H1 (cell line): Measurements from ENCODE around the gene RNF135. TPM values are rescaled to one million over a fixed set of nuclear protein-coding genes. Genes with fewer than 3 reads are reported as not detected.
"Not testable (repeated sequence)": the region's sequence is repeated elsewhere in the genome, so short reads cannot be mapped to it uniquely, and the experiment has no call there.

Experiments used
- CTCF ChIA-PET: fragments of 300-600 bp; sonication (Branson Sonifier 250); formaldehyde crosslinking; loops from one replicate; lab custom pipeline; 2021; ENCODE audit not compliant: partially characterized antibody; lab: Charles Lee
- POLR2A ChIA-PET: fragments of 300-600 bp; sonication (Branson Sonifier 250); formaldehyde crosslinking; loops from one replicate; lab custom pipeline; 2021; ENCODE audit warnings: inconsistent platforms; ENCODE audit not compliant: partially characterized antibody; lab: Charles Lee
- DNase-seq, 2 experiments: peaks; one replicate each; pipeline versions ENCODE4 v3.0.0 to v3.0.0-alpha.2; 2010 to 2022; ENCODE audit warnings: low spot score in 2 of 2, low read depth in 1 of 2, mixed read lengths in 1 of 2
- FAIRE-seq: peaks from 2 replicates; lab custom pipeline; 2011; peaks lifted over from hg19 to GRCh38; lab: Jason Lieb, UNC
- H2AFZ ChIP-seq: 2 replicates; pipeline ENCODE4 v1.8.1; 2012; ENCODE audit warnings: low read length, inconsistent platforms
- H2AK5ac ChIP-seq: 2 replicates; pipeline ENCODE4 v1.6.1; 2013; ENCODE audit warnings: low read depth, low read length
- H2BK120ac ChIP-seq: replicated peaks from 2 replicates; pipeline ENCODE3; 2013; ENCODE audit warnings: low read depth, low read length, inconsistent platforms
- H2BK12ac ChIP-seq: 2 replicates; pipeline ENCODE4 v1.6.1; 2013; ENCODE audit warnings: low read depth, low read length
- H2BK15ac ChIP-seq: 2 replicates; pipeline ENCODE4 v1.6.1; 2013; ENCODE audit warnings: low read length
- H2BK20ac ChIP-seq: 2 replicates; pipeline ENCODE4 v1.6.1; 2013; ENCODE audit warnings: low read length
- H2BK5ac ChIP-seq: 2 replicates; pipeline ENCODE4 v1.6.1; 2013; ENCODE audit warnings: low read depth, low read length
- H3K14ac ChIP-seq: 2 replicates; pipeline ENCODE4 v1.6.1; 2013; ENCODE audit warnings: inconsistent platforms; ENCODE audit not compliant: insufficient read length
- H3K18ac ChIP-seq: 2 replicates; pipeline ENCODE4 v1.6.1; 2013; ENCODE audit warnings: low read length; ENCODE audit errors: extremely low read depth
- H3K23ac ChIP-seq: 2 replicates; pipeline ENCODE4 v1.6.1; 2013; ENCODE audit warnings: inconsistent platforms; ENCODE audit not compliant: insufficient read length
- H3K23me2 ChIP-seq: 2 replicates; pipeline ENCODE4 v1.6.1; 2013; ENCODE audit warnings: low read depth, low read length
- H3K27ac ChIP-seq: 2 replicates; pipeline ENCODE4 v1.6.1; 2011; ENCODE audit warnings: low read depth, low read length, inconsistent platforms
- H3K27me3 ChIP-seq, 4 experiments: replicated peaks in 1 of 4; 1 replicate in 1 of 4; 2 replicates in 3 of 4; pipeline versions ENCODE4 v1.6.1 to v1.8.1; 2011 to 2013; ENCODE audit warnings: low read length in 3 of 4, mild to moderate bottlenecking in 3 of 4, inconsistent platforms in 2 of 4, mixed read lengths in 2 of 4, moderate library complexity in 1 of 4; ENCODE audit not compliant: control insufficient read depth in 3 of 4, insufficient read depth in 3 of 4; ENCODE audit errors: extremely low read depth in 1 of 4
- H3K36me3 ChIP-seq, 4 experiments: 2 replicates each; pipeline versions ENCODE4 v1.6.1 to v1.8.1; 2011 to 2013; ENCODE audit warnings: mild to moderate bottlenecking in 4 of 4, low read length in 3 of 4, moderate library complexity in 2 of 4, control low read depth in 1 of 4, inconsistent platforms in 1 of 4; ENCODE audit not compliant: insufficient read depth in 4 of 4, control insufficient read depth in 2 of 4
- H3K4ac ChIP-seq: replicated peaks from 2 replicates; pipeline ENCODE3; 2013; ENCODE audit warnings: low read length, low read depth, mixed read lengths, inconsistent platforms; ENCODE audit not compliant: insufficient read length
- H3K4me1 ChIP-seq, 4 experiments: replicated peaks in 1 of 4; 1 replicate in 1 of 4; 2 replicates in 3 of 4; pipeline versions ENCODE4 v1.6.1 to v1.8.1; 2011 to 2013; ENCODE audit warnings: low read length in 3 of 4, inconsistent platforms in 2 of 4, mixed read lengths in 1 of 4; ENCODE audit not compliant: insufficient read depth in 4 of 4, control insufficient read depth in 3 of 4
- H3K4me2 ChIP-seq, 2 experiments: 2 replicates each; pipeline versions ENCODE4 v1.6.1 to v1.8.1; 2011 to 2013; ENCODE audit warnings: low read depth in 2 of 2, low read length in 2 of 2, control low read depth in 1 of 2, inconsistent platforms in 1 of 2, mild to moderate bottlenecking in 1 of 2; ENCODE audit not compliant: insufficient read depth in 1 of 2
- H3K4me3 ChIP-seq, 4 experiments: fragments of 200-600, 300-600 bp in 1 of 4; sonication (generic), shearing (Covaris generic), sonication (Bioruptor Twin) in 1 of 4; 2 replicates each; pipeline versions ENCODE4 v1.5.1 to v1.8.1; 2011 to 2016; ENCODE audit warnings: low read length in 4 of 4, low read depth in 3 of 4, control low read depth in 2 of 4, inconsistent platforms in 2 of 4, mild to moderate bottlenecking in 2 of 4, mixed read lengths in 1 of 4, moderate library complexity in 1 of 4; ENCODE audit not compliant: insufficient read depth in 2 of 4; ENCODE audit errors: extremely low read depth in 1 of 4
- H3K56ac ChIP-seq: replicated peaks from 2 replicates; pipeline ENCODE3; 2013; ENCODE audit warnings: low read depth, mild to moderate bottlenecking, mixed read lengths, low read length, inconsistent platforms; ENCODE audit not compliant: insufficient read length
- H3K79me1 ChIP-seq: 2 replicates; pipeline ENCODE4 v1.6.1; 2013; ENCODE audit warnings: low read depth, low read length, control low read depth
- H3K79me2 ChIP-seq, 2 experiments: 2 replicates each; pipeline versions ENCODE4 v1.6.1 to v1.8.1; 2012 to 2013; ENCODE audit warnings: low read length in 2 of 2, mild to moderate bottlenecking in 2 of 2, inconsistent platforms in 1 of 2; ENCODE audit not compliant: insufficient read depth in 2 of 2, control insufficient read depth in 1 of 2
- H3K9ac ChIP-seq, 4 experiments: replicated peaks in 1 of 4; 1 replicate in 1 of 4; 2 replicates in 3 of 4; pipeline versions ENCODE4 v1.6.1 to v1.8.1; 2011 to 2013; ENCODE audit warnings: low read depth in 3 of 4, low read length in 3 of 4, control low read depth in 2 of 4, mild to moderate bottlenecking in 2 of 4, moderate library complexity in 2 of 4, inconsistent platforms in 1 of 4; ENCODE audit errors: extremely low read depth in 1 of 4
- H3K9me3 ChIP-seq, 2 experiments: 2 replicates each; pipeline versions ENCODE4 v1.6.1 to v1.8.1; 2012 to 2013; ENCODE audit warnings: mild to moderate bottlenecking in 2 of 2, moderate library complexity in 2 of 2, control low read depth in 1 of 2, inconsistent platforms in 1 of 2, low read depth in 1 of 2, low read length in 1 of 2, mixed read lengths in 1 of 2; ENCODE audit not compliant: insufficient read depth in 2 of 2
- H4K20me1 ChIP-seq, 2 experiments: replicated peaks in 1 of 2; 2 replicates each; pipeline versions ENCODE3 to v1.8.1; 2011 to 2013; ENCODE audit warnings: inconsistent platforms in 2 of 2, low read length in 2 of 2, mild to moderate bottlenecking in 1 of 2; ENCODE audit not compliant: insufficient read depth in 2 of 2, control insufficient read depth in 1 of 2
- H4K5ac ChIP-seq: 2 replicates; pipeline ENCODE4 v1.6.1; 2013; ENCODE audit warnings: low read length, low read depth, mixed read lengths, inconsistent platforms; ENCODE audit not compliant: insufficient read length
- H4K8ac ChIP-seq: 2 replicates; pipeline ENCODE4 v1.8.0; 2013; ENCODE audit warnings: mild to moderate bottlenecking, moderate library complexity, low read length, inconsistent platforms; ENCODE audit not compliant: insufficient read depth; ENCODE audit errors: extremely low read depth
- H4K91ac ChIP-seq: replicated peaks from 2 replicates; pipeline ENCODE3; 2013; ENCODE audit warnings: low read length, mixed read lengths, inconsistent platforms; ENCODE audit not compliant: insufficient read length
- WGBS, 2 experiments: shearing (Covaris generic) in 1 of 2; methylation state at CpG; one replicate each; pipeline versions ENCODE4 v1.1.6 to v1.1.7; 2013 to 2015; ENCODE audit warnings: low lambda C conversion rate in 2 of 2, mixed read lengths in 2 of 2, inconsistent platforms in 1 of 2, low coverage in 1 of 2, missing lambda C conversion rate in 1 of 2; ENCODE audit not compliant: insufficient replicate concordance in 2 of 2, insufficient coverage in 1 of 2, insufficient read length in 1 of 2; ENCODE audit errors: extremely low coverage in 1 of 2, missing lambda C conversion rate in 1 of 2; 5-methylcytosine and 5-hydroxymethylcytosine counted together
- polyA plus RNA-seq, 7 experiments: library from polyadenylated mRNA; depleted of rRNA in 3 of 7; stranded (reverse) in 5 of 7; unstranded in 2 of 7; fragments of >200 nt in 5 of 7; fragments of 200-250 nt in 2 of 7; gene quantifications; 1 replicate in 5 of 7; 2 replicates in 1 of 7; 4 replicates in 1 of 7; pipeline versions ENCODE4 v1.2.1 to v1.2.3, GENCODE V29; 2011 to 2013; ENCODE audit warnings: missing spikeins in 2 of 7, mixed read lengths in 2 of 7
- total RNA-seq: library from RNA; stranded (reverse); fragmentation: NEBNext Ultra II Directional; extraction: Animal tissue kit (Norgen Biotek cat#: 25700); gene quantifications from 2 replicates; pipeline ENCODE4 v1.2.1, GENCODE V29; 2021

The RNF135 gene
- total and polyA plus RNA-seq, 2 of the 8 experiments (the other 6 are each of a cell fraction or from before 2014, with no cell fraction given): 8.8 to 9.0 TPM

DNA sequence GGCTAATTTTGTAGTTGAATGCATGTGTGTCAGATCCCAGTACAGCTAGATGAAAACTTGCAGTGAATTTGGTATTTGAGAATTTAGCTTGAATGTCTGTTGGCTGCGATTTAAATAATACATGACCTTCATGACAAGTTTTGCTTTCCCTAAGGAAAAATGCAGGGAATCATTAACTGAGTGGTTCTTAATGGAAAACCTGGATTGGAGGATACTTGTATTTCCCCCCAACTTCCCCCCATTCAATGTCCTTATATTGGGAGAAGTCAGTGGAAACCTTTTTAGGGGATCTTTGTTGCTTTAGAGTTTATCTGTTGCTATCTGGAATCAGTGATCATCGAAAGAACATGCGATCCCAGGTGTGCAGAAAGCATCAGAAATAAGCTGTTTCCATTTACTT lies 39.2 kb downstream of the RNF135 start:
- POLR2A ChIA-PET: interaction anchor here (1.0 kb wide), 1 partner anchor 12 kb away, joined by 3 read pairs; no protein-coding TSS in a partner anchor
- not testable (repeated sequence) for H3K56ac ChIP-seq, H4K91ac ChIP-seq, H3K36me3 ChIP-seq, H3K79me1 ChIP-seq, H2BK120ac ChIP-seq, H3K27ac ChIP-seq, H3K14ac ChIP-seq, DNase-seq, H2BK12ac ChIP-seq, H2BK20ac ChIP-seq, H2BK15ac ChIP-seq, H4K5ac ChIP-seq, H3K23me2 ChIP-seq, H3K18ac ChIP-seq, H3K4me1 ChIP-seq, H4K20me1 ChIP-seq, H3K4me2 ChIP-seq, H3K9me3 ChIP-seq, H3K4ac ChIP-seq, H3K27me3 ChIP-seq, H2BK5ac ChIP-seq, H2AFZ ChIP-seq, H4K8ac ChIP-seq, H2AK5ac ChIP-seq, H3K79me2 ChIP-seq, H3K23ac ChIP-seq, H3K9ac ChIP-seq, H3K4me3 ChIP-seq
- CTCF ChIA-PET: interaction anchor here (1.5 kb wide), 1 partner anchor 51 kb away, joined by 3 read pairs; no protein-coding TSS in a partner anchor
- WGBS, 2 experiments: 71% methylated on average over 1 of the region's 3 CpGs; no CpG with 5 or more reads in 1 of the 2 experiments
- peak; percentile 85 for FAIRE-seq
